B cell (primary cell): ENCODE results near the gene SPRYD3.

ENCODE experiments used
- CTCF ChIP-seq: fragments of 200-600 bp; IDR thresholded peaks from one replicate; pipeline ENCODE4 v1.8.0; 2022; ENCODE audit warnings: antibody characterized with exemption, mild to moderate bottlenecking
- EZH2 ChIP-seq: IDR thresholded peaks from 2 replicates; pipeline ENCODE4 v1.6.1; 2012; ENCODE audit warnings: borderline replicate concordance, low read depth, mild to moderate bottlenecking, moderate library complexity, low read length; ENCODE audit not compliant: insufficient read depth, poor library complexity, severe bottlenecking

GRCh38 chr12:53048033-53048779, 31.0 kb downstream of the SPRYD3 start:
- TF ChIP-seq CTCF = no peak
- no peak for TF ChIP-seq EZH2
